OCI-LY7 (cell line): ENCODE results near the gene PCBP3. TPM values are rescaled to one million over a fixed set of nuclear protein-coding genes. Genes with fewer than 3 reads are reported as not detected.

ENCODE experiments used
- BruUV-seq: library from RNA; stranded (reverse); fragments of 400-500 nt; replicated peaks from 2 replicates; lab custom pipeline; 2021; lab: Mats Ljungman, UMichigan
- CTCF ChIA-PET: fragments of 300-600 bp; sonication (Branson Sonifier 250); formaldehyde crosslinking; loops from one replicate; lab custom pipeline; 2022; ENCODE audit warnings: antibody characterized with exemption; ENCODE audit not compliant: unreplicated experiment; lab: Charles Lee
- POLR2A ChIA-PET: fragments of 300-600 bp; sonication (Branson Sonifier 250); formaldehyde crosslinking; loops from one replicate; lab custom pipeline; 2022; ENCODE audit warnings: antibody characterized with exemption; lab: Charles Lee
- DNase-seq: peaks from one replicate; pipeline ENCODE4 v3.0.0-alpha.2; 2015; ENCODE audit warnings: low spot score
- H2AFZ ChIP-seq: fragments of 200-600 bp; sonication (generic), shearing (Covaris generic); 2 replicates; pipeline ENCODE4 v1.6.1; 2014; ENCODE audit warnings: mild to moderate bottlenecking, antibody characterized with exemption, low read length, moderate library complexity
- H3K27ac ChIP-seq: fragments of 200-600 bp; sonication (generic); 2 replicates; pipeline ENCODE4 v1.5.1; 2014; ENCODE audit warnings: mixed run types, low read depth, mild to moderate bottlenecking, moderate library complexity, low read length, inconsistent platforms; ENCODE audit not compliant: poor library complexity, severe bottlenecking
- H3K36me3 ChIP-seq: fragments of 200-600 bp; sonication (generic); 2 replicates; pipeline ENCODE4 v1.6.1; 2014; ENCODE audit warnings: mild to moderate bottlenecking, antibody characterized with exemption, low read length, moderate library complexity, mixed read lengths; ENCODE audit not compliant: insufficient read depth
- H3K4me1 ChIP-seq: fragments of 200-600 bp; sonication (generic); 2 replicates; pipeline ENCODE4 v1.5.1; 2014; ENCODE audit warnings: mild to moderate bottlenecking, low read length; ENCODE audit not compliant: insufficient read depth, poor library complexity, severe bottlenecking
- H3K4me2 ChIP-seq: fragments of 200-600 bp; sonication (generic); 2 replicates; pipeline ENCODE4 v1.6.1; 2014; ENCODE audit warnings: mild to moderate bottlenecking, low read length
- H3K4me3 ChIP-seq: fragments of 200-600 bp; sonication (generic); 2 replicates; pipeline ENCODE4 v1.5.1; 2014; ENCODE audit warnings: mild to moderate bottlenecking, low read depth, low read length; ENCODE audit not compliant: poor library complexity, severe bottlenecking
- H3K79me2 ChIP-seq: fragments of 200-600 bp; sonication (generic); 2 replicates; pipeline ENCODE4 v1.6.1; 2016; ENCODE audit warnings: low read depth, mild to moderate bottlenecking, low read length, moderate library complexity, mixed read lengths; ENCODE audit not compliant: insufficient read depth
- H3K9me2 ChIP-seq: fragments of 200-600 bp; sonication (generic); 2 replicates; pipeline ENCODE4 v1.6.1; 2016; ENCODE audit warnings: mild to moderate bottlenecking, low read length, mixed read lengths; ENCODE audit not compliant: insufficient read depth
- H3K9me3 ChIP-seq: fragments of 200-600 bp; sonication (generic); 2 replicates; pipeline ENCODE4 v1.6.1; 2014; ENCODE audit warnings: mild to moderate bottlenecking, mixed run types, low read length, mixed read lengths
- H4K20me1 ChIP-seq: fragments of 200-600 bp; sonication (generic); 2 replicates; pipeline ENCODE4 v1.6.1; 2014; ENCODE audit warnings: mild to moderate bottlenecking, antibody characterized with exemption, low read length, moderate library complexity, mixed read lengths; ENCODE audit not compliant: insufficient read depth
- EZH2phosphoT487 ChIP-seq: fragments of 200-600 bp; sonication (generic); IDR thresholded peaks from 2 replicates; pipeline ENCODE4 v1.6.1; 2018; ENCODE audit warnings: low read depth, borderline replicate concordance, mild to moderate bottlenecking, mixed run types, antibody characterized with exemption, low read length, moderate library complexity, mixed read lengths
- intact Hi-C: fragments of 100-400 bp; cut with micrococcal nuclease; formaldehyde crosslinking; loops from one replicate; pipeline ENCODE4 v1.10.0; 2022; ENCODE audit not compliant: unreplicated experiment
- total RNA-seq, 2 experiments: library from RNA; depleted of rRNA in 1 of 2; stranded (reverse); fragments of >200 nt in 1 of 2; shearing (Covaris generic) in 1 of 2; gene quantifications; 2 replicates each; pipeline ENCODE4 v1.2.3, GENCODE V29; 2014 to 2022
- TF ChIP-seq, protein P1 (sequence below): fragments of 200-600 bp; sonication (generic); conservative IDR thresholded peaks from 2 replicates; pipeline ENCODE4 v1.5.1; 2014; ENCODE audit warnings: mild to moderate bottlenecking, antibody characterized with exemption, low read length, moderate library complexity, mixed read lengths

PCBP3 gene
- total RNA-seq, 2 experiments from 2014 or later, result 0.61 TPM; not detected in 1

DNA sequence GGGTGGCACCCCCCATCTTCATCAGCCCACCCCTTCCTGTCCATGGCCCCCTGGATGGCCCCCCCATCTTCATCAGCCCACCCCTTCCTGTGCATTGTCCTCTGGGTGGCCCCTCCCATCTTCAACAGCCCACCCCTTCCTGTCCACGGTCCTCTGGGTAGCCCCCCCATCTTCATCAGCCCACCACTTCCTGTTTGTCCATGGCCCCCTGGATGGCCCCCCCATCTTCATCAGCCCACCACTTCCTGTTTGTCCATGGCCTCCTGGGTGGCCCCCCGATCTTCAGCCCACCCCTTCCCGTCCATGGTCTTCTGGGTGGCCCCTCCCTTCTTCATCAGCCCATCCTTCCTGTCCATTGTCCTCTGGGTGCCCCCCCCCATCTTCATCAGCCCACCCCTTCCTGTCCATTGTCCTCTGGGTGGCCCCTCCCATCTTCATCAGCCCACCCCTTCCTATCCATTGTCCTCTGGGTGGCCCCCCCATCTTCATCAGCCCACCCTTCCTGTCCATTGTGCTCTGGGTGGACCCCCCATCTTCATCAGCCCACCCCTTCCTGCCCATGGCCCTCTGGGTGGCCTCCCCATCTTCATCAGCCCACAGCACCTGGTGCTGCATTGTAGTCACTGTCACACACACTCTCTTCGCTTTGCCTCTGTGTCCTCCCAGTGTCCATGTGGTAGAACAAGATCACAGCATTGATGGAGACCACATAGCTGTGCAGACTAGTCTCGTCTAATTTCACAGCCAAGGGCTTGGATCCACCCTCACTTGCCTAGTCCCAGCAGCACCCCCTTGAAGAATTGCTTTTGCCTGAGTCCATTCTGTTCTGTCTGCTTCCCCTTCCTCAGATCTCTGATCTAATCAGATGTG is 95.9 kb downstream of the PCBP3 start:
- no peak overlapping the region for H3K27ac ChIP-seq
- no peaks in the 10 kb centered on the region for H3K4me1 ChIP-seq
- H3K4me2 ChIP-seq, result no peak overlapping the region
- BruUV-seq, result no TSS peak
- H3K36me3 ChIP-seq, result no peaks in the 10 kb centered on the region
- no peaks in the 10 kb centered on the region for H3K9me3 ChIP-seq
- ChIA-PET POLR2A (no interaction called here), CTCF (no interaction called here)
- H3K9me2 ChIP-seq, result no peaks in the 10 kb centered on the region
- no peaks in the 10 kb centered on the region for H3K79me2 ChIP-seq
- TF ChIP-seq EZH2phosphoT487, result no peak
- TF ChIP-seq, protein P1, sequence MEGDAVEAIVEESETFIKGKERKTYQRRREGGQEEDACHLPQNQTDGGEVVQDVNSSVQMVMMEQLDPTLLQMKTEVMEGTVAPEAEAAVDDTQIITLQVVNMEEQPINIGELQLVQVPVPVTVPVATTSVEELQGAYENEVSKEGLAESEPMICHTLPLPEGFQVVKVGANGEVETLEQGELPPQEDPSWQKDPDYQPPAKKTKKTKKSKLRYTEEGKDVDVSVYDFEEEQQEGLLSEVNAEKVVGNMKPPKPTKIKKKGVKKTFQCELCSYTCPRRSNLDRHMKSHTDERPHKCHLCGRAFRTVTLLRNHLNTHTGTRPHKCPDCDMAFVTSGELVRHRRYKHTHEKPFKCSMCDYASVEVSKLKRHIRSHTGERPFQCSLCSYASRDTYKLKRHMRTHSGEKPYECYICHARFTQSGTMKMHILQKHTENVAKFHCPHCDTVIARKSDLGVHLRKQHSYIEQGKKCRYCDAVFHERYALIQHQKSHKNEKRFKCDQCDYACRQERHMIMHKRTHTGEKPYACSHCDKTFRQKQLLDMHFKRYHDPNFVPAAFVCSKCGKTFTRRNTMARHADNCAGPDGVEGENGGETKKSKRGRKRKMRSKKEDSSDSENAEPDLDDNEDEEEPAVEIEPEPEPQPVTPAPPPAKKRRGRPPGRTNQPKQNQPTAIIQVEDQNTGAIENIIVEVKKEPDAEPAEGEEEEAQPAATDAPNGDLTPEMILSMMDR, result no peak
- no peaks in the 10 kb centered on the region for H4K20me1 ChIP-seq
- no peak overlapping the region for H3K4me3 ChIP-seq
- intact Hi-C loops, result no loop called here
- DNase-seq, result no peak
- H2AFZ ChIP-seq, result no peak overlapping the region

DNA sequence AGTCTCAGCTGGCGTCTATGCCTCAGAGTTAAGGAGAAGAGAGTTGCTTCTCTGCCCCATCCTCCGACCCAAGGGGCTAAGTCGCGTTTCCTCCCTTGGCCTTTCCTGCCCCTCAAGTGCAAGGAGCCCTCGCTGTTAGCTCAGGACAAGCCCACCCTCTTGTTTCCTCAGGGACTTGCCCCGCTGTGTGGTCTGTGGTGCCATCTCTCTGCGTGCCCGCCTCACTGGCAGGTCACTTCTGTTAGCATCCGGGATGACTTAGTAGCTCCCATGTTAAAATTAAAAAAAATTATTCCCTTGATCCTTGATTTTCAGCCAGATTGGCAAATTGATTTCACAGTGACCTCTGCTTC is 96.5 kb downstream of the PCBP3 start:
- no peaks in the 10 kb centered on the region for H3K36me3 ChIP-seq
- no peak overlapping the region for H3K27ac ChIP-seq
- ChIA-PET CTCF (no interaction called here), POLR2A (no interaction called here)
- no TSS peak for BruUV-seq
- intact Hi-C loops, result no loop called here
- no peak overlapping the region for H3K4me3 ChIP-seq
- no peak for DNase-seq
- no peak overlapping the region for H3K4me2 ChIP-seq
- TF ChIP-seq, protein P1, result no peak
- no peak for TF ChIP-seq EZH2phosphoT487
- no peaks in the 10 kb centered on the region for H3K79me2 ChIP-seq
- no peaks in the 10 kb centered on the region for H4K20me1 ChIP-seq
- H3K9me2 ChIP-seq, result no peaks in the 10 kb centered on the region
- no peaks in the 10 kb centered on the region for H3K4me1 ChIP-seq
- no peaks in the 10 kb centered on the region for H3K9me3 ChIP-seq
- H2AFZ ChIP-seq, result no peak overlapping the region
